HCT116 (cell line): ENCODE measurements around the gene PLPPR3. TPM values are rescaled to one million over a fixed set of nuclear protein-coding genes. Genes with fewer than 3 reads are reported as not detected.

Experiments used
- ATAC-seq: fragments of 200-7000 bp; cut with Tn5 transposase; 2 replicates; pipeline ENCODE4 v1.9.1; 2020; ENCODE audit warnings: mild to moderate bottlenecking, moderate library complexity
- BruUV-seq: library from RNA; stranded (reverse); fragments of 400-500 nt; replicated peaks from 2 replicates; lab custom pipeline; 2021; lab: Mats Ljungman, UMichigan
- CTCF ChIA-PET: fragments of 300-600 bp; sonication (Branson Sonifier 250); formaldehyde crosslinking; loops from one replicate; lab custom pipeline; 2021; ENCODE audit warnings: antibody characterized with exemption; lab: Charles Lee
- POLR2A ChIA-PET: fragments of 300-600, 350-600 bp; sonication (Branson Sonifier 250); formaldehyde crosslinking; loops from one replicate; lab custom pipeline; 2021; ENCODE audit warnings: antibody characterized with exemption; lab: Charles Lee
- RAD21 ChIA-PET, 2 experiments: fragments of 300-600 bp; sonication (Branson Sonifier 250); formaldehyde crosslinking; loops; one replicate each; lab custom pipeline; 2023; ENCODE audit warnings: low total read pairs in 2 of 2; ENCODE audit not compliant: uncharacterized antibody in 2 of 2, unreplicated experiment in 2 of 2, low non-redundant PET in 1 of 2; lab: Charles Lee
- DNase-seq: peaks from one replicate; pipeline ENCODE4 v3.0.0-alpha.2; 2010; ENCODE audit warnings: low read depth, low spot score
- H2AFZ ChIP-seq: fragments of 200-600 bp; shearing (Covaris generic), sonication (generic); 2 replicates; pipeline ENCODE4 v1.6.1; 2017; ENCODE audit warnings: low read depth, mixed run types, mixed read lengths, antibody characterized with exemption, low read length; ENCODE audit not compliant: poor library complexity, severe bottlenecking
- H3K27ac ChIP-seq: 2 replicates; pipeline ENCODE4 v1.5.1; 2012; ENCODE audit warnings: low read depth, low read length
- H3K27me3 ChIP-seq: fragments of 200-600 bp; sonication (generic); 2 replicates; pipeline ENCODE4 v1.6.1; 2016; ENCODE audit warnings: mixed run types, low read length, mixed read lengths; ENCODE audit not compliant: insufficient read depth
- H3K36me3 ChIP-seq, 2 experiments: fragments of 200-500 bp in 1 of 2; fragments of 200-600 bp in 1 of 2; sonication (Bioruptor generic) in 1 of 2; sonication (generic) in 1 of 2; 2 replicates each; pipeline versions ENCODE4 v1.5.1 to v1.6.1; 2014 to 2016; ENCODE audit warnings: low read length in 2 of 2, inconsistent platforms in 1 of 2, mixed read lengths in 1 of 2, mixed run types in 1 of 2; ENCODE audit not compliant: insufficient read depth in 2 of 2, control insufficient read depth in 1 of 2
- H3K4me1 ChIP-seq, 2 experiments: fragments of 200-600 bp in 1 of 2; sonication (generic) in 1 of 2; 2 replicates each; pipeline versions ENCODE4 v1.5.1 to v1.6.1; 2012 to 2017; ENCODE audit warnings: low read length in 2 of 2, inconsistent platforms in 1 of 2, mild to moderate bottlenecking in 1 of 2, mixed read lengths in 1 of 2, mixed run types in 1 of 2, moderate library complexity in 1 of 2; ENCODE audit not compliant: insufficient read depth in 2 of 2, control insufficient read depth in 1 of 2
- H3K4me2 ChIP-seq: fragments of 200-600 bp; sonication (generic); 2 replicates; pipeline ENCODE4 v1.6.1; 2017; ENCODE audit warnings: mixed run types, low read length, mixed read lengths
- H3K4me3 ChIP-seq, 2 experiments: fragments of 200-600 bp in 1 of 2; sonication (generic) in 1 of 2; replicated peaks in 1 of 2; 2 replicates each; pipeline ENCODE4 v1.5.1; 2011 to 2016; ENCODE audit warnings: low read length in 2 of 2, control low read depth in 1 of 2, low read depth in 1 of 2, mild to moderate bottlenecking in 1 of 2, mixed read lengths in 1 of 2, mixed run types in 1 of 2
- H3K79me2 ChIP-seq: fragments of 200-600 bp; sonication (generic); 2 replicates; pipeline ENCODE4 v1.6.1; 2017; ENCODE audit warnings: mild to moderate bottlenecking, mixed run types, low read length, moderate library complexity, mixed read lengths; ENCODE audit not compliant: insufficient read depth
- H3K9ac ChIP-seq: fragments of 200-600 bp; sonication (generic); 2 replicates; pipeline ENCODE4 v1.6.1; 2016; ENCODE audit warnings: low read length, mixed read lengths
- H3K9me2 ChIP-seq: fragments of 200-600 bp; sonication (generic), shearing (Covaris generic); 2 replicates; pipeline ENCODE4 v1.6.1; 2017; ENCODE audit warnings: mixed run types, mild to moderate bottlenecking, moderate library complexity; ENCODE audit not compliant: insufficient read depth
- H3K9me3 ChIP-seq, 2 experiments: fragments of 200-500 bp in 1 of 2; fragments of 200-600 bp in 1 of 2; sonication (Bioruptor generic) in 1 of 2; sonication (generic) in 1 of 2; 2 replicates each; pipeline ENCODE4 v1.6.1; 2014 to 2017; ENCODE audit warnings: low read length in 2 of 2, mixed read lengths in 2 of 2, inconsistent platforms in 1 of 2, low read depth in 1 of 2, mild to moderate bottlenecking in 1 of 2, mixed run types in 1 of 2, moderate library complexity in 1 of 2; ENCODE audit not compliant: control insufficient read depth in 1 of 2, insufficient read depth in 1 of 2
- H4K20me1 ChIP-seq: fragments of 200-600 bp; sonication (generic), shearing (Covaris generic); 2 replicates; pipeline ENCODE4 v1.6.1; 2017; ENCODE audit warnings: mixed run types, mild to moderate bottlenecking, moderate library complexity; ENCODE audit not compliant: insufficient read depth
- CBX3 ChIP-seq: IDR thresholded peaks from 2 replicates; pipeline ENCODE4 v1.6.1; 2012; ENCODE audit warnings: low read depth
- CEBPB ChIP-seq: IDR thresholded peaks from 2 replicates; pipeline ENCODE4 v1.6.1; 2012; ENCODE audit warnings: low read depth
- EGR1 ChIP-seq: IDR thresholded peaks from 2 replicates; pipeline ENCODE4 v1.6.1; 2012; ENCODE audit warnings: low read depth
- ELF1 ChIP-seq: IDR thresholded peaks from 2 replicates; pipeline ENCODE4 v1.6.1; 2012; ENCODE audit warnings: low read depth, borderline replicate concordance
- EZH2phosphoT487 ChIP-seq: fragments of 200-600 bp; IDR thresholded peaks from 2 replicates; pipeline ENCODE4 v1.6.1; 2018; ENCODE audit warnings: antibody characterized with exemption, borderline replicate concordance
- FOSL1 ChIP-seq: IDR thresholded peaks from 2 replicates; pipeline ENCODE4 v1.6.1; 2012; ENCODE audit warnings: low read depth
- POLR2A ChIP-seq: IDR thresholded peaks from 2 replicates; pipeline ENCODE4 v1.7.0; 2011; ENCODE audit warnings: borderline replicate concordance; ENCODE audit not compliant: insufficient read depth, insufficient read length; ENCODE audit errors: extremely low read depth
- POLR2AphosphoS5 ChIP-seq: IDR thresholded peaks from 2 replicates; pipeline ENCODE4 v1.6.1; 2011; ENCODE audit warnings: mild to moderate bottlenecking, low read depth, low read length, moderate library complexity
- RAD21 ChIP-seq: IDR thresholded peaks from 2 replicates; pipeline ENCODE4 v1.6.1; 2012; ENCODE audit warnings: low read depth, mild to moderate bottlenecking
- SIN3A ChIP-seq: IDR thresholded peaks from 2 replicates; pipeline ENCODE4 v1.6.1; 2012; ENCODE audit warnings: low read depth
- SRF ChIP-seq: IDR thresholded peaks from 2 replicates; pipeline ENCODE4 v1.6.1; 2012; ENCODE audit warnings: low read depth
- TCF7L2 ChIP-seq: IDR thresholded peaks from 2 replicates; pipeline ENCODE4 v1.7.0; 2011; ENCODE audit warnings: borderline replicate concordance, inconsistent platforms; ENCODE audit not compliant: insufficient read depth, insufficient read length; ENCODE audit errors: extremely low read depth
- intact Hi-C: fragments of 100-400 bp; cut with micrococcal nuclease; formaldehyde crosslinking; loops from 2 replicates; pipeline ENCODE4 v1.10.0; 2022
- total RNA-seq: library from RNA; stranded (reverse); gene quantifications from one replicate; pipeline ENCODE4 v1.2.1, GENCODE V29; 2021; ENCODE audit not compliant: unreplicated experiment
- TF ChIP-seq, protein P1 (sequence below), 3 experiments: fragments of 200-600 bp in 1 of 3; sonication (generic) in 1 of 3; IDR thresholded peaks in 2 of 3; conservative IDR thresholded peaks in 1 of 3; 2 replicates each; pipeline ENCODE4 v1.5.1; 2012 to 2017; ENCODE audit warnings: low read depth in 2 of 3, low read length in 2 of 3, antibody characterized with exemption in 1 of 3, borderline replicate concordance in 1 of 3, control low read depth in 1 of 3, mild to moderate bottlenecking in 1 of 3, mixed read lengths in 1 of 3, mixed run types in 1 of 3, moderate library complexity in 1 of 3; ENCODE audit not compliant: insufficient read depth in 1 of 3
- TF ChIP-seq, protein P2 (sequence below): IDR thresholded peaks from 2 replicates; pipeline ENCODE4 v1.6.1; 2011; ENCODE audit warnings: mild to moderate bottlenecking, low read length, moderate library complexity; ENCODE audit not compliant: insufficient replicate concordance; ENCODE audit errors: extremely low read depth
- TF ChIP-seq, protein P3 (sequence below): IDR thresholded peaks from 2 replicates; pipeline ENCODE4 v1.6.1; 2012

Gene PLPPR3
- total RNA-seq, 1 experiment from 2014 or later, result 0.27 TPM

DNA sequence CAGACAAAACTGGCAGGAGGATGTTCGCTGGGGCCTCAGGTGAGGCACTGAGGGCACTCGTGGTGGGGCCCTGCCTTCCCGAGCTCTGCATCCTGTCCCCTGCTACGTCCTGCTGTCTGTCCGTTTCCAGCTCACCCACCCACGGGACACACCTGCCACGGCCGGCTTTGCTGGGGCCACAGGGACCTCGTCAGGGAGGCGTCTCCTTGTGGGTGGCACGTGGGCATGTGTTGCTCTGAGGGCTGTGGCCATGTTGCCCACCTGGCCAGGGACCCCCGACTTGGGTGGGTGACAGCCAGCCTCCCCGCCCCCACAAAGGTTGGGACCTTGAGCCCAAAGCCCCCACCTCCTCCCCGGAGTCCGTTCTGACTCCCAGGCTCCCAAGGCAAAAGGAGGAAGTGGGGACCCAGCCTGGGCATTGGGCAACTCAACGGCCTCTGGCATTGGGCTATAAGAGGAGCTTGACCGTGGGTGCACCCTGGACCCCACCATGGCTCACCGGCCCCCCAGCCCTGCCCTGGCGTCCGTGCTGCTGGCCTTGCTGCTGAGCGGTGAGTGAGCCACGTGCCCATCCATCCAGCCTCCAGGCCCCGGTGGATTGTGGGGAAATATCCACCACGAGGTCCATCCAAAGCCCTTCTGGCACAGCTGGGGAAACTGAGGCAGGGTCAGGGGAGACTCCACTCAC, 18.9 kb upstream of the PLPPR3 start, which contains the start of gene PRTN3:
Gene PRTN3, plus strand, starts transcription at position 481 of the 688 bp plus-strand sequence. Its CDS starts 10 bp downstream, at position 491.
- POLR2A ChIA-PET, result no interaction called here
- TF ChIP-seq POLR2AphosphoS5, result no peak
- TF ChIP-seq SIN3A, result no peak
- TF ChIP-seq, protein P1, sequence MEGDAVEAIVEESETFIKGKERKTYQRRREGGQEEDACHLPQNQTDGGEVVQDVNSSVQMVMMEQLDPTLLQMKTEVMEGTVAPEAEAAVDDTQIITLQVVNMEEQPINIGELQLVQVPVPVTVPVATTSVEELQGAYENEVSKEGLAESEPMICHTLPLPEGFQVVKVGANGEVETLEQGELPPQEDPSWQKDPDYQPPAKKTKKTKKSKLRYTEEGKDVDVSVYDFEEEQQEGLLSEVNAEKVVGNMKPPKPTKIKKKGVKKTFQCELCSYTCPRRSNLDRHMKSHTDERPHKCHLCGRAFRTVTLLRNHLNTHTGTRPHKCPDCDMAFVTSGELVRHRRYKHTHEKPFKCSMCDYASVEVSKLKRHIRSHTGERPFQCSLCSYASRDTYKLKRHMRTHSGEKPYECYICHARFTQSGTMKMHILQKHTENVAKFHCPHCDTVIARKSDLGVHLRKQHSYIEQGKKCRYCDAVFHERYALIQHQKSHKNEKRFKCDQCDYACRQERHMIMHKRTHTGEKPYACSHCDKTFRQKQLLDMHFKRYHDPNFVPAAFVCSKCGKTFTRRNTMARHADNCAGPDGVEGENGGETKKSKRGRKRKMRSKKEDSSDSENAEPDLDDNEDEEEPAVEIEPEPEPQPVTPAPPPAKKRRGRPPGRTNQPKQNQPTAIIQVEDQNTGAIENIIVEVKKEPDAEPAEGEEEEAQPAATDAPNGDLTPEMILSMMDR (IDR thresholded peaks at IDR 0.05 in 2 of 3, conservative IDR thresholded peaks at IDR 0.05 in 1 of 3; ENCODE audit: borderline replicate concordance in 1 of 3, insufficient read depth in 1 of 3, low read depth in 2 of 3, low read length in 2 of 3), result no peak
- TF ChIP-seq, protein P2, sequence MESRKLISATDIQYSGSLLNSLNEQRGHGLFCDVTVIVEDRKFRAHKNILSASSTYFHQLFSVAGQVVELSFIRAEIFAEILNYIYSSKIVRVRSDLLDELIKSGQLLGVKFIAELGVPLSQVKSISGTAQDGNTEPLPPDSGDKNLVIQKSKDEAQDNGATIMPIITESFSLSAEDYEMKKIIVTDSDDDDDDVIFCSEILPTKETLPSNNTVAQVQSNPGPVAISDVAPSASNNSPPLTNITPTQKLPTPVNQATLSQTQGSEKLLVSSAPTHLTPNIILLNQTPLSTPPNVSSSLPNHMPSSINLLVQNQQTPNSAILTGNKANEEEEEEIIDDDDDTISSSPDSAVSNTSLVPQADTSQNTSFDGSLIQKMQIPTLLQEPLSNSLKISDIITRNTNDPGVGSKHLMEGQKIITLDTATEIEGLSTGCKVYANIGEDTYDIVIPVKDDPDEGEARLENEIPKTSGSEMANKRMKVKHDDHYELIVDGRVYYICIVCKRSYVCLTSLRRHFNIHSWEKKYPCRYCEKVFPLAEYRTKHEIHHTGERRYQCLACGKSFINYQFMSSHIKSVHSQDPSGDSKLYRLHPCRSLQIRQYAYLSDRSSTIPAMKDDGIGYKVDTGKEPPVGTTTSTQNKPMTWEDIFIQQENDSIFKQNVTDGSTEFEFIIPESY, result no peak
- no peak for TF ChIP-seq CEBPB
- TF ChIP-seq FOSL1, result no peak
- TF ChIP-seq, protein P3, sequence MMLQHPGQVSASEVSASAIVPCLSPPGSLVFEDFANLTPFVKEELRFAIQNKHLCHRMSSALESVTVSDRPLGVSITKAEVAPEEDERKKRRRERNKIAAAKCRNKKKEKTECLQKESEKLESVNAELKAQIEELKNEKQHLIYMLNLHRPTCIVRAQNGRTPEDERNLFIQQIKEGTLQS, result no peak
- no peak for TF ChIP-seq TCF7L2
- no peak for TF ChIP-seq POLR2A
- TF ChIP-seq EGR1, result no peak
- TF ChIP-seq ELF1, result no peak
- TF ChIP-seq RAD21, result no peak
- no peak for TF ChIP-seq SRF
- no peak for TF ChIP-seq CBX3
- TF ChIP-seq EZH2phosphoT487, result no peak
- no peak within 1 kb of the TSS for H2AFZ ChIP-seq
- intact Hi-C loops, result no loop called here
- RAD21 ChIA-PET, result no interaction called here
- H3K9ac ChIP-seq, result no peak within 1 kb of the TSS
- H3K36me3 ChIP-seq, result no peaks in the 10 kb centered on the region
- BruUV-seq, result no TSS peak
- H4K20me1 ChIP-seq, result no peaks in the 10 kb centered on the region
- H3K79me2 ChIP-seq, result no peaks in the 10 kb centered on the region
- H3K4me2 ChIP-seq, result no peak within 1 kb of the TSS
- ATAC-seq (no peak), DNase-seq (no peak)
- CTCF ChIA-PET, result no interaction called here
- H3K4me3 ChIP-seq, result no peak within 1 kb of the TSS
- H3K27me3 ChIP-seq, result no peaks in the 10 kb centered on the region; the same call in 1 of the 2 replicates
- no peaks in the 10 kb centered on the region for H3K9me2 ChIP-seq
- H3K27ac ChIP-seq, result no peak within 1 kb of the TSS
- H3K4me1 ChIP-seq, result peaks cover 12 to 19% of the 10 kb centered on the region in 2 experiments; a peak in 3 of 4 replicates
- no peaks in the 10 kb centered on the region for H3K9me3 ChIP-seq
